ENCODE data around the gene RBM5.

The RBM5 gene

DNA sequence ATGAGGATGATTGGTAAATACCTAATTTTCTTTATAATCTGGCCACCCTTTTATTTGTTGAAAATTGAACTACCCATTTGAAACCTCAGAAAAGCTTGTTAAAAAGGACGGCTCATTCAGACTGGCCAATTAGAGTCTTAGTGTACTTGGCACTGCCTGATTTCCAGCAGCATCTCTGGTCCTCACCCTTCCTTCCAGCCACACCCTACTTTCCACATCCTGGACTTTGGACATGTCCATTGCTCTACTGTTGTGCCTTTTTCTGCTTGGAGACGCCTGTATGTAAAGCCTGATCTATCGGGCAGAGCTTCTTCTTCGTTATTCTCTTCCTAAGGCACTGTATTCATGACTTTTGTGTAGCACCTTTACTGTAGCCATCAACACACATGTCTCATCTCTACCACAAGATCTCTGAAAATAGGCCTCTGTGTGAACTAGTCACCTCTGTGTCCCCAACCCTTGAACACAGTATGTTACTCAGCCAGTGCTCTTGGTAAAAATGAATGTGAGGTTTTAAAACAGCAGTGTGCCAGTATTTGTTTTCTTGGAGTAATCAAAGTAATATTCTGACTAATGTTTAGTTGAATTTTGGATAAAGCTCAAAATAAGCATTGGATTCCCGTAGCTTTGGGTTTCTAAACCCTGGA lies 6.8 kb downstream of the RBM5 start:
- Histone ChIP-seq H3K27me3 (ENCODE audit: control insufficient read depth, insufficient read depth, low read length) (no peaks in the 10 kb centered on the region), H3K4me3 (ENCODE audit: low read depth, low read length) (no peak overlapping the region), H3K27ac (ENCODE audit: low read depth, low read length) (no peak overlapping the region), H3K9ac (ENCODE audit: low read length) (no peak overlapping the region), H3K9me3 (ENCODE audit: control insufficient read depth, insufficient read depth, low read depth, low read length) (no peaks in the 10 kb centered on the region), H3K36me3 (ENCODE audit: control insufficient read depth, insufficient read depth, low read length) (peaks cover 96% of the 10 kb centered on the region), H3K4me1 (ENCODE audit: control insufficient read depth, insufficient read depth, low read length) (peaks cover 2% of the 10 kb centered on the region)

DNA sequence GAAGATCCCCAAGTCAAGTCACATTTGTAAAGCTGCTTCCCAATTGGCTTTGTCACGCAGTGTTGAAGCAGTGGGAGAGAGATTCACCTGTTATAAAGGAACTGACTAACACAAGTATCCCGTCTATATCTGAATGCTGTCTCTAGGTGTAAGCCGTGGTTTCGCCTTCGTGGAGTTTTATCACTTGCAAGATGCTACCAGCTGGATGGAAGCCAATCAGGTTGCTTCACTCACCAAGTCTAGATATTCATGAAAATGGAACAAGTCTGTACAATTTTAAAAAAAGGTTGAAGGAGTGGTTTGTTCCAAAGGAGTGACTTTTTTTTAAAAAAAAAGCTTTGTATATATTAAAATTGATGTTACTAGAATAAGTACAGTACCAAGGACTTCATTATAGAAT lies 11.7 kb downstream of the RBM5 start:
- Histone ChIP-seq H3K27ac (ENCODE audit: low read depth, low read length) (no peak overlapping the region), H3K4me3 (ENCODE audit: low read depth, low read length) (no peak overlapping the region), H3K27me3 (ENCODE audit: control insufficient read depth, insufficient read depth, low read length) (no peaks in the 10 kb centered on the region), H3K4me1 (ENCODE audit: control insufficient read depth, insufficient read depth, low read length) (no peaks in the 10 kb centered on the region), H3K36me3 (ENCODE audit: control insufficient read depth, insufficient read depth, low read length) (peaks cover 98% of the 10 kb centered on the region), H3K9me3 (ENCODE audit: control insufficient read depth, insufficient read depth, low read depth, low read length) (no peaks in the 10 kb centered on the region), H3K9ac (ENCODE audit: low read length) (no peak overlapping the region)

DNA sequence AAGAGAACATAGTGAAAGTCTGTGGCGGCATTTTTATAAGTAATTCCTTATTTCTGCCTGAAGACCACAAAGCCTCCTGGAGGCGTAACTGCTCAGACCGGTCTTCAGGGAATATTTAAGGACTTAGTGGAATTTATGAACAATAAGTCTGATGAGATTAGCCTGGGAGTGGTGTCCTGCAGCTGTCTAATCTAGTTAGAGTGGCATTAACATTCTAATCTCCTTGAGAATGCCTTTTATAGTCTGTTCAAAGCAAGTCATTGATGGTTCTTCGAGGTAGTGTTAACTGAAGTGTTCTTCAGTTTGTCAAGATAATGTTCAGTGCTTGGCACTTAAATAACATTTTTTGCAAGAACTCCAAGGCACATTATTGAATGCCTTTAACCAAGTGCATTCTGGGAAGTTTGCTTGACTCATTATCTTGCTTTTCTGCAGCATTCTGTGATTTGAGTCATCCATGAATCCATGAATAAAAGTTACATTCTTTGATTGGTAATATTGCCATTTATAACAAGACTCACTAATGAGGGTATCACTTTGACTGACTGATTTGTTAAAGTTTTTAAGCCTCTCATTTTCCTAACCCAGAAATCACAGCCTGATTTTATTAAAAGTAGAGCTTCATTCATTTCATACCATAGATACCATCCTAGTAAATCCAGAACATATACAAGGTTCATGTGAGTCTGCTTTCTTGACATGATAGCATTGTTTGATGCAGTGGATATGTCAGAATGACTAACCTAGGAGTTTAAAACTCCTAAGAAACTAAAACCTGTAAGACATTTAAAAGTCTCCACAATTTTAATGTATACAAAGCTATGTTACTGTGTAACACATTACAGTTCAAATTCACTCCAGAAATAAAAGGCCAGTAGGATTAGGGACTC lies 12.5 kb downstream of the RBM5 start:
- H3K4me3 ChIP-seq (ENCODE audit: low read depth, low read length), result no peak overlapping the region
- H3K36me3 ChIP-seq (ENCODE audit: control insufficient read depth, insufficient read depth, low read length), result peaks cover 98% of the 10 kb centered on the region
- H3K4me1 ChIP-seq (ENCODE audit: control insufficient read depth, insufficient read depth, low read length), result no peaks in the 10 kb centered on the region
- no peaks in the 10 kb centered on the region for H3K9me3 ChIP-seq (ENCODE audit: control insufficient read depth, insufficient read depth, low read depth, low read length)
- H3K27ac ChIP-seq (ENCODE audit: low read depth, low read length), result no peak overlapping the region
- H3K9ac ChIP-seq (ENCODE audit: low read length), result no peak overlapping the region
- no peaks in the 10 kb centered on the region for H3K27me3 ChIP-seq (ENCODE audit: control insufficient read depth, insufficient read depth, low read length)

DNA sequence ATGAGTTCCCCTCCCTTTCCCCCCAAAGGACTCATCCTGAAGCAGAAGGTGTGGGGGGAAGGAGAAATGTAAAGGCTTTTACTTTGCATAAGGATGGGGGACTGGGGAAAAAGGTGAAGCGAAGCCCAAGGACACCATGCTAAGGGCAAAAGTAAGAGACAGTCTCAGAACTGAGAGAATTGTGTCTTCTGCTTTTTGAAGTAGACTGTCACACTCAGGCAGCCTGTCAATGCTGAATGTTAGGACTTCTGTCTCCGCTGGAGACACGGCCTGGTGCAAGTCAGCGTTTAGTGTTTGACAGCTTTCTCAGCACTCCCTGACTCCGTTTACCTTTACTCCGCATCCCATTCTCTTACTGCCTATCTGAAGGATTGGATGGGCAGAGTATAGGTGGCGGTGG lies 13.8 kb downstream of the RBM5 start:
- Histone ChIP-seq H3K4me3 (ENCODE audit: low read depth, low read length) (no peak overlapping the region), H3K9ac (ENCODE audit: low read length) (no peak overlapping the region), H3K36me3 (ENCODE audit: control insufficient read depth, insufficient read depth, low read length) (peaks cover 98% of the 10 kb centered on the region), H3K4me1 (ENCODE audit: control insufficient read depth, insufficient read depth, low read length) (no peaks in the 10 kb centered on the region), H3K9me3 (ENCODE audit: control insufficient read depth, insufficient read depth, low read depth, low read length) (no peaks in the 10 kb centered on the region), H3K27me3 (ENCODE audit: control insufficient read depth, insufficient read depth, low read length) (no peaks in the 10 kb centered on the region), H3K27ac (ENCODE audit: low read depth, low read length) (no peak overlapping the region)

DNA sequence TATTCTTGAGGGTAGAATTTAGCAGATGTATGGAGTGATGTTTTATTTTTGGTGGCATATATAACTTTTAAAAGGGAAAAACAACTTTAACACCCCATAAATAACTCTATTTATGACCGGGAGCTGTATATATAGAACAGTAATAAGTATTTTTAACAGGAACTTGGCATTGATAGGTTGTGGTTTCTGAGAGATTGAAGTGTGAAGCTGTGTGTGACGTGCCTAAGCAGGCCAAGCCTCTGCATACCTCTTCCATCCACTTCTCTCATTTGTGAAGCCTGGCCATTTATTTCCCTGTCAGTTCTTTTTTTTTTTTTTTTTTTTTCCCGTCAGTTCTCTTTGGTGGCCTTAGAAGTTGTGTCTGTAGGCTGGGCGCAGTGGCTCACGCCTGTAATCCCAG lies 23.0 kb downstream of the RBM5 start:
- H3K27me3 ChIP-seq (ENCODE audit: control insufficient read depth, insufficient read depth, low read length), result no peaks in the 10 kb centered on the region
- no peaks in the 10 kb centered on the region for H3K4me1 ChIP-seq (ENCODE audit: control insufficient read depth, insufficient read depth, low read length)
- H3K36me3 ChIP-seq (ENCODE audit: control insufficient read depth, insufficient read depth, low read length), result peaks cover 100% of the 10 kb centered on the region
- H3K9me3 ChIP-seq (ENCODE audit: control insufficient read depth, insufficient read depth, low read depth, low read length), result no peaks in the 10 kb centered on the region
- H3K9ac ChIP-seq (ENCODE audit: low read length), result no peak overlapping the region
- no peak overlapping the region for H3K27ac ChIP-seq (ENCODE audit: low read depth, low read length)
- H3K4me3 ChIP-seq (ENCODE audit: low read depth, low read length), result no peak overlapping the region

DNA sequence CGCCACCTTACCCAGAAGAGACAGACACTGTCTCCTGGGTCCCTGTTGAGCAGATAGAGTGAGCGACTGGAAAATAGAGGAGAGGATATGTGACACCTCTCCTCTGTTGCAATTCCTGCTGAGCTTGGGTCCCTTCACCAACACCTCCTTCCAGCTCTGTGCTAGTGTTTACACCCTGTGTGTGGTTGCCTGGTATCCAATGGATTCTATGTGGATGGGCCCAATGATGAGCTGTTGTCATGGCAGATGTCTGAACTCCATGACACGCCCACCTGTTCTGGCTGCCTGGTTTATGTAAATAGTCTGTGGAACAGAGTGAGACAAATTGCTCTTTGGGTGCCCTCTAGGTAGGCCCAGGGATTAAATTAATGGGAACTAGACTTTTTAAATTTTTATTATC lies 23.7 kb downstream of the RBM5 start:
- Histone ChIP-seq H3K36me3 (ENCODE audit: control insufficient read depth, insufficient read depth, low read length) (peaks cover 100% of the 10 kb centered on the region), H3K27ac (ENCODE audit: low read depth, low read length) (no peak overlapping the region), H3K4me1 (ENCODE audit: control insufficient read depth, insufficient read depth, low read length) (no peaks in the 10 kb centered on the region), H3K4me3 (ENCODE audit: low read depth, low read length) (no peak overlapping the region), H3K27me3 (ENCODE audit: control insufficient read depth, insufficient read depth, low read length) (no peaks in the 10 kb centered on the region), H3K9ac (ENCODE audit: low read length) (no peak overlapping the region), H3K9me3 (ENCODE audit: control insufficient read depth, insufficient read depth, low read depth, low read length) (no peaks in the 10 kb centered on the region)

DNA sequence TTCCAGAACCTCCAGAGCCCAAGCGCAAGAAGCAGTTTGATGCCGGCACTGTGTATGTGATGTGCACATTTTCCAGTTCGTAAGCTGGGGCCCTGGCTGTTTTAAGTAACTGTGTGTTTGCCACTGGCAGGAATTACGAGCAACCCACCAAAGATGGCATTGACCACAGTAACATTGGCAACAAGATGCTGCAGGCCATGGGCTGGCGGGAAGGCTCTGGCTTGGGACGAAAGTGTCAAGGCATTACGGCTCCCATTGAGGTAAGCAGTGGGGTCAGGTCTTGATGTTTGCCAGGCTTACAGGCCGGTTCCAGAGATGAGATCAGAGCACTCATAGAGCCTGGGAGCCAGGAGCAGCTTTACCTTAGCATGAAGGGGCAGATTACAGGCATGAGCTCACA lies 28.4 kb downstream of the RBM5 start:
- Histone ChIP-seq H3K36me3 (ENCODE audit: control insufficient read depth, insufficient read depth, low read length) (peaks cover 83% of the 10 kb centered on the region), H3K9ac (ENCODE audit: low read length) (no peak overlapping the region), H3K27ac (ENCODE audit: low read depth, low read length) (no peak overlapping the region), H3K9me3 (ENCODE audit: control insufficient read depth, insufficient read depth, low read depth, low read length) (no peaks in the 10 kb centered on the region), H3K4me1 (ENCODE audit: control insufficient read depth, insufficient read depth, low read length) (no peaks in the 10 kb centered on the region), H3K27me3 (ENCODE audit: control insufficient read depth, insufficient read depth, low read length) (no peaks in the 10 kb centered on the region), H3K4me3 (ENCODE audit: low read depth, low read length) (no peak overlapping the region)

DNA sequence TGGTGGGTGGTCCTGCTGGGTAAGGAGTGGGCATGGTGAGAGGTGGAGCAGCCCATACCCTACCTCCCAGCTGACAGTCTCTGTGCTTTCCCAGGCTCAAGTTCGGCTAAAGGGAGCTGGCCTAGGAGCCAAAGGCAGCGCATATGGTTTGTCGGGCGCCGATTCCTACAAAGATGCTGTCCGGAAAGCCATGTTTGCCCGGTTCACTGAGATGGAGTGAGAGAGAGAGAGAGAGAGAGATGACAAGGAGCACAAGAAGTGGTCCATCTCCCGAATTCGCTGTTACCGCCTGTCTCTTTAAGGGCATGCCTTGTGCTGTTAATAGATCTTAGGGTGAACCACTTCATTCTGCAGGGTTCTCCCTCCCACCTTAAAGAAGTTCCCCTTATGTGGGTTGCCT lies 29.5 kb downstream of the RBM5 start:
- Histone ChIP-seq H3K4me1 (ENCODE audit: control insufficient read depth, insufficient read depth, low read length) (no peaks in the 10 kb centered on the region), H3K36me3 (ENCODE audit: control insufficient read depth, insufficient read depth, low read length) (peaks cover 72% of the 10 kb centered on the region), H3K9me3 (ENCODE audit: control insufficient read depth, insufficient read depth, low read depth, low read length) (no peaks in the 10 kb centered on the region), H3K4me3 (ENCODE audit: low read depth, low read length) (no peak overlapping the region), H3K9ac (ENCODE audit: low read length) (no peak overlapping the region), H3K27me3 (ENCODE audit: control insufficient read depth, insufficient read depth, low read length) (no peaks in the 10 kb centered on the region), H3K27ac (ENCODE audit: low read depth, low read length) (no peak overlapping the region)

DNA sequence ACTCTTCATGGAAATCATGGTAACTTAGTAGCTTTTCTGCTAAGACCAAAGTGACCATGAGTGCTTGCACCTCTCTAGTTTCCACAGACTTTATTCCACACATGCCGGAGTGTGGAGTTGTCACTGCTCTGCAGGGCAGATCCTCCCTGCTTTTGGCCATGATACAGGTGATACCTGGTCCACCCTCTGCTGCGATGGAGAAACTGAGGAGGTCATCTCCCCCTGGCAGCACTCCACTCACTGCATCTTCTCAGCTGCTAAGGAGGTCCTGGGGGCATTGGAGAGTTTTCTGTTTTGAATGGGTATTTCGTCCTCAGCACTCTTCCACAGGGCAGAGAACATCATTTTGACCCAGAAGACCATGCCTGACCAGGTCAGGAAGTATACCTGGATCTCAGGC lies 31.1 kb downstream of the RBM5 start:
- no peak overlapping the region for H3K4me3 ChIP-seq (ENCODE audit: low read depth, low read length)
- peaks cover 56% of the 10 kb centered on the region for H3K36me3 ChIP-seq (ENCODE audit: control insufficient read depth, insufficient read depth, low read length)
- no peaks in the 10 kb centered on the region for H3K9me3 ChIP-seq (ENCODE audit: control insufficient read depth, insufficient read depth, low read depth, low read length)
- no peaks in the 10 kb centered on the region for H3K27me3 ChIP-seq (ENCODE audit: control insufficient read depth, insufficient read depth, low read length)
- H3K9ac ChIP-seq (ENCODE audit: low read length), result no peak overlapping the region
- no peak overlapping the region for H3K27ac ChIP-seq (ENCODE audit: low read depth, low read length)
- H3K4me1 ChIP-seq (ENCODE audit: control insufficient read depth, insufficient read depth, low read length), result peaks cover 12% of the 10 kb centered on the region

DNA sequence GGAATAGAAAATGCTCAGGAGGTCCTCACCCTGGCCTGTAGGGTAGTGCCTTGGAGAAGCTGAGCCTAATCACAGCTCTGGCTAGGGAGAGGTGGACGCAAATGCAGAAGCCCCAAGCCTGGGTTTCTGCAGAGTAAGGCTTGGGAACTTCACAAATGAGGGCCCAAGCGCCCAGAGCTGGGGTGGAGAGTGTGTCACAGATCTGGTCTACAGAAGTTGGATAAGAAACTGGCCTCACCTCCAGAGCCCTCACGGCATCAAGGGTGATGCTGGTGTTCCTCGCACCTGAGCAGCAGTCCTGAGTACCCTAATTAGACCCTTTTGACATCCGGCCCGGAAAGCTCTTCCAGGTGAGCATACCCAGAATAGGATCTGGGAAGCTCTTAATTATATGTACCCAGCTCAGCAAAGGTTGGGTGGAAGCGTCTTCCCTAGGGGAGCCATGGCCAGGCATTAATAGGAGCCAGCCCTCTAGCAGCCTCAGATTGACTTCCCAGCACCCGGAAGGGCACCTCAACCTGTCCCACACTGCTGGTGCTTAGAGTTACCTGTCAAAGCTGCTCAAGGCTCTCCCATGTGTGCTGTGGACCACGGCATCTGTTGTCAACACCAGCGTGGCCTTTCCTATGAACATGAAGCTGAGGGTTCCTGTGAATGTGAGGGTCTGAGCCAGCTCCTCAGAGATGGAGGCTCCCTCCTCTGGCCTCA lies 31.8 kb downstream of the RBM5 start:
- Histone ChIP-seq H3K4me1 (ENCODE audit: control insufficient read depth, insufficient read depth, low read length) (peaks cover 16% of the 10 kb centered on the region), H3K36me3 (ENCODE audit: control insufficient read depth, insufficient read depth, low read length) (peaks cover 49% of the 10 kb centered on the region), H3K27ac (ENCODE audit: low read depth, low read length) (no peak overlapping the region), H3K9me3 (ENCODE audit: control insufficient read depth, insufficient read depth, low read depth, low read length) (no peaks in the 10 kb centered on the region), H3K27me3 (ENCODE audit: control insufficient read depth, insufficient read depth, low read length) (no peaks in the 10 kb centered on the region), H3K9ac (ENCODE audit: low read length) (no peak overlapping the region), H3K4me3 (ENCODE audit: low read depth, low read length) (no peak overlapping the region)
